Endothelial cell of umbilical vein (primary cell): ENCODE results near the gene AP2B1. TPM values are rescaled to one million over a fixed set of nuclear protein-coding genes. Genes with fewer than 3 reads are reported as not detected.
A peak's percentile ranks its signal among the peaks of the same experiment; 100 is the strongest.

Source experiments
- BruUV-seq: library from RNA; stranded (reverse); fragments of 400-500 nt; replicated peaks from 2 replicates; lab custom pipeline; 2021; lab: Mats Ljungman, UMichigan
- CTCF ChIA-PET: fragments of 300-600, 350-600 bp; sonication (Branson Sonifier 250); formaldehyde crosslinking; loops from one replicate; lab custom pipeline; 2021; ENCODE audit warnings: antibody characterized with exemption, inconsistent platforms; lab: Charles Lee
- POLR2A ChIA-PET: fragments of 300-600, 350-600 bp; sonication (Branson Sonifier 250); formaldehyde crosslinking; loops from one replicate; lab custom pipeline; 2021; ENCODE audit warnings: antibody characterized with exemption, inconsistent platforms; lab: Charles Lee
- DNase-seq: peaks from one replicate; pipeline ENCODE4 v3.0.0-alpha.2; 2011; ENCODE audit warnings: low read depth, low spot score
- FAIRE-seq: peaks from 2 replicates; lab custom pipeline; 2011; peaks lifted over from hg19 to GRCh38; lab: Jason Lieb, UNC
- H2AFZ ChIP-seq: 2 replicates; pipeline ENCODE4 v1.6.0; 2012; ENCODE audit warnings: low read depth, low read length, control low read depth, inconsistent platforms
- H3K27ac ChIP-seq: 2 replicates; pipeline ENCODE4 v1.5.1; 2011; ENCODE audit warnings: low read depth, mild to moderate bottlenecking, control low read depth, low read length, moderate library complexity; ENCODE audit not compliant: insufficient read depth
- H3K27me3 ChIP-seq, 2 experiments: 2 replicates each; pipeline versions ENCODE4 v1.6.0 to v1.6.1; 2011; ENCODE audit warnings: low read length in 2 of 2, mixed read lengths in 1 of 2; ENCODE audit not compliant: control insufficient read depth in 2 of 2, insufficient read depth in 2 of 2
- H3K36me3 ChIP-seq, 2 experiments: 2 replicates in 1 of 2; 3 replicates in 1 of 2; pipeline ENCODE4 v1.5.1; 2011; ENCODE audit warnings: low read length in 2 of 2, mild to moderate bottlenecking in 1 of 2, moderate library complexity in 1 of 2; ENCODE audit not compliant: control insufficient read depth in 2 of 2, insufficient read depth in 2 of 2; ENCODE audit errors: extremely low read depth in 1 of 2
- H3K4me1 ChIP-seq: 3 replicates; pipeline ENCODE4 v1.5.1; 2011; ENCODE audit warnings: mild to moderate bottlenecking, low read length; ENCODE audit not compliant: control insufficient read depth, insufficient read depth; ENCODE audit errors: extremely low read depth
- H3K4me2 ChIP-seq: 2 replicates; pipeline ENCODE4 v1.6.1; 2011; ENCODE audit warnings: low read length, control low read depth, mixed read lengths; ENCODE audit not compliant: insufficient read depth
- H3K4me3 ChIP-seq, 3 experiments: fragments of 200-600 bp in 1 of 3; sonication (generic), shearing (Covaris generic) in 1 of 3; replicated peaks in 1 of 3; 2 replicates each; pipeline ENCODE4 v1.5.1; 2011 to 2016; ENCODE audit warnings: control low read depth in 3 of 3, low read length in 3 of 3, mild to moderate bottlenecking in 2 of 3, inconsistent platforms in 1 of 3, low read depth in 1 of 3, moderate library complexity in 1 of 3; ENCODE audit not compliant: insufficient read depth in 1 of 3
- H3K79me2 ChIP-seq: 2 replicates; pipeline ENCODE4 v1.6.0; 2012; ENCODE audit warnings: low read length, inconsistent platforms; ENCODE audit not compliant: control insufficient read depth, insufficient read depth
- H3K9ac ChIP-seq: replicated peaks from 2 replicates; pipeline ENCODE3; 2011; ENCODE audit warnings: low read length, control low read depth; ENCODE audit not compliant: insufficient read depth; ENCODE audit errors: extremely low read depth
- H3K9me1 ChIP-seq: replicated peaks from 3 replicates; pipeline ENCODE4 v1.6.0; 2011; ENCODE audit warnings: mild to moderate bottlenecking, low read length; ENCODE audit not compliant: control insufficient read depth, insufficient read depth; ENCODE audit errors: extremely low read depth
- H3K9me3 ChIP-seq: replicated peaks from 2 replicates; pipeline ENCODE4 v1.5.1; 2012; ENCODE audit warnings: low read length, inconsistent platforms; ENCODE audit not compliant: control insufficient read depth, insufficient read depth
- H4K20me1 ChIP-seq: replicated peaks from 2 replicates; pipeline ENCODE3; 2011; ENCODE audit warnings: mild to moderate bottlenecking, low read length; ENCODE audit not compliant: control insufficient read depth, insufficient read depth; ENCODE audit errors: extremely low read depth
- EZH2 ChIP-seq: IDR thresholded peaks from 2 replicates; pipeline ENCODE4 v1.6.1; 2012; ENCODE audit warnings: borderline replicate concordance, low read depth, mild to moderate bottlenecking, moderate library complexity, low read length, inconsistent platforms; ENCODE audit not compliant: severe bottlenecking
- FOS ChIP-seq: IDR thresholded peaks from 2 replicates; pipeline ENCODE4 v1.6.1; 2011; ENCODE audit warnings: mild to moderate bottlenecking, low read length, moderate library complexity, borderline replicate concordance; ENCODE audit not compliant: insufficient read depth
- GATA2 ChIP-seq: IDR thresholded peaks from 2 replicates; pipeline ENCODE4 v1.7.0; 2011; ENCODE audit warnings: low read depth, mild to moderate bottlenecking, moderate library complexity, mixed read lengths, low read length; ENCODE audit not compliant: insufficient read length, insufficient read depth
- JUN ChIP-seq: IDR thresholded peaks from 2 replicates; pipeline ENCODE4 v1.6.1; 2011; ENCODE audit warnings: borderline replicate concordance, low read depth; ENCODE audit not compliant: insufficient read length, insufficient read depth
- MAX ChIP-seq: IDR thresholded peaks from 2 replicates; pipeline ENCODE4 v1.6.1; 2011; ENCODE audit not compliant: insufficient read depth, insufficient read length
- MYC ChIP-seq: IDR thresholded peaks from one replicate; pipeline ENCODE4 v1.6.1; 2011; ENCODE audit warnings: mild to moderate bottlenecking, low read depth, low read length
- POLR2A ChIP-seq: IDR thresholded peaks from 2 replicates; pipeline ENCODE4 v1.6.1; 2012; ENCODE audit warnings: low read depth, mild to moderate bottlenecking, control low read depth, low read length
- POLR2AphosphoS5 ChIP-seq: IDR thresholded peaks from 2 replicates; pipeline ENCODE4 v1.6.1; 2012; ENCODE audit warnings: low read depth, mild to moderate bottlenecking, control low read depth, low read length, moderate library complexity; ENCODE audit not compliant: insufficient read depth
- dilution Hi-C: fragments of 300-500 bp; cut with MboI; formaldehyde crosslinking; loops from one replicate; pipeline ENCODE4 v1.15.0; 2019; ENCODE audit warnings: low sequenced_read_pairs; ENCODE audit not compliant: extremely low pct_ligation_motif_present
- intact Hi-C: fragments of 100-400 bp; cut with micrococcal nuclease; formaldehyde crosslinking; loops from one replicate; pipeline ENCODE4 v1.10.0; 2022
- polyA plus RNA-seq, 4 experiments: library from polyadenylated mRNA; depleted of rRNA in 3 of 4; stranded (reverse) in 3 of 4; unstranded in 1 of 4; fragments of >200 nt; gene quantifications; 2 replicates each; pipeline versions ENCODE4 v1.2.1 to v1.2.3, GENCODE V29; 2011 to 2012; ENCODE audit warnings: missing spikeins in 1 of 4
- total RNA-seq: library from RNA; stranded (reverse); gene quantifications from 2 replicates; pipeline ENCODE4 v1.2.3, GENCODE V29; 2021
- TF ChIP-seq, protein P1 (sequence below), 2 donors: IDR thresholded peaks; 1 replicate in 1 of 2; 2 replicates in 1 of 2; pipeline ENCODE4 v1.5.1; 2011; ENCODE audit warnings: low read length in 2 of 2, mild to moderate bottlenecking in 2 of 2, moderate library complexity in 2 of 2, control low read depth in 1 of 2, inconsistent platforms in 1 of 2, low read depth in 1 of 2; ENCODE audit not compliant: insufficient read depth in 1 of 2; ENCODE audit errors: extremely low read depth in 1 of 2

Gene AP2B1
- total and polyA plus RNA-seq, 2 donors (not counting 3 experiments of a cell fraction or from before 2014, with no cell fraction given): 106 to 198 TPM

- H3K9ac ChIP-seq: peak within 1 kb of the TSS; percentile 77
- ChIA-PET CTCF (interaction anchor here (0.5 to 2.2 kb wide), 17 partner anchors 8 to 515 kb away, joined by 3 to 13 read pairs (median 4); partner anchors contain the start of genes AP2B1, RFFL and SLFN12L), POLR2A (interaction anchor here (0.8 to 1.8 kb wide), 3 partner anchors 8 to 10 kb away, joined by 4 to 5 read pairs (median 5); partner anchors contain the start of gene AP2B1)
- BruUV-seq: TSS peak; percentile 88
- H3K27ac ChIP-seq: peak within 1 kb of the TSS; percentile 38
- no peaks in the 10 kb centered on the region for H3K9me3 ChIP-seq
- peak; percentile 93 for FAIRE-seq
- H4K20me1 ChIP-seq: no peaks in the 10 kb centered on the region
- intact Hi-C loops: loop anchor here (1.0 kb wide), 3 partner anchors 9 to 37 kb away; partner anchors contain the start of gene AP2B1
- dilution Hi-C loops: no loop called here
- TF ChIP-seq GATA2: no peak
- TF ChIP-seq POLR2A: peak; percentile 94
- TF ChIP-seq POLR2AphosphoS5: peak; percentile 94
- H3K79me2 ChIP-seq: no peaks in the 10 kb centered on the region
- peak within 1 kb of the TSS; percentile 83 for H3K4me2 ChIP-seq
- peak within 1 kb of the TSS; percentile 71 for H2AFZ ChIP-seq
- peak; percentile 83 for DNase-seq
- no peaks in the 10 kb centered on the region for H3K27me3 ChIP-seq
- peak within 1 kb of the TSS; percentile 60 to 77 (median 64) for H3K4me3 ChIP-seq
- peaks cover 0 to 2% of the 10 kb centered on the region in 2 experiments for H3K36me3 ChIP-seq
- H3K4me1 ChIP-seq: peaks cover 12% of the 10 kb centered on the region
- no peaks in the 10 kb centered on the region for H3K9me1 ChIP-seq
These were observed 8.8 kb upstream of the AP2B1 start, which contains the start of gene PEX12 for GRCh38 chr17:35578197-35578928. Gene PEX12, minus strand, starts transcription at chr17:35578571. Its CDS starts 550 bp downstream, at chr17:35578021.

GRCh38 chr17:35578929-35579432, 8.1 kb upstream of the AP2B1 start:
- Histone ChIP-seq H3K4me2 (peak overlapping the region; percentile 83), H3K27me3 (peaks cover 3% of the 10 kb centered on the region in 2 experiments), H3K9ac (peak overlapping the region; percentile 77), H4K20me1 (no peaks in the 10 kb centered on the region), H3K9me1 (no peaks in the 10 kb centered on the region), H3K79me2 (no peaks in the 10 kb centered on the region), H3K9me3 (no peaks in the 10 kb centered on the region), H3K4me1 (peaks cover 12% of the 10 kb centered on the region), H3K27ac (peak overlapping the region; percentile 38), H3K4me3 (peak overlapping the region; percentile 60 to 77 (median 64)), H3K36me3 (peaks cover 0 to 2% of the 10 kb centered on the region in 2 experiments), H2AFZ (peak overlapping the region; percentile 71)
- ChIA-PET POLR2A (interaction anchor here (0.8 to 1.8 kb wide), 3 partner anchors 8 to 11 kb away, joined by 4 to 5 read pairs (median 5); partner anchors contain the start of gene AP2B1), CTCF (interaction anchor here (0.5 to 2.2 kb wide), 16 partner anchors 8 to 515 kb away, joined by 3 to 13 read pairs (median 4); partner anchors contain the start of genes AP2B1, RFFL and SLFN12L)
- BruUV-seq: TSS peak; percentile 77
- FAIRE-seq (no peak), DNase-seq (no peak)
- dilution Hi-C loops: no loop called here
- intact Hi-C loops: loop anchor here (1.0 kb wide), 3 partner anchors 8 to 38 kb away; partner anchors contain the start of gene AP2B1
- no peak for TF ChIP-seq MYC
- no peak for TF ChIP-seq POLR2A
- TF ChIP-seq MAX: no peak
- no peak for TF ChIP-seq FOS
- TF ChIP-seq, protein P1, sequence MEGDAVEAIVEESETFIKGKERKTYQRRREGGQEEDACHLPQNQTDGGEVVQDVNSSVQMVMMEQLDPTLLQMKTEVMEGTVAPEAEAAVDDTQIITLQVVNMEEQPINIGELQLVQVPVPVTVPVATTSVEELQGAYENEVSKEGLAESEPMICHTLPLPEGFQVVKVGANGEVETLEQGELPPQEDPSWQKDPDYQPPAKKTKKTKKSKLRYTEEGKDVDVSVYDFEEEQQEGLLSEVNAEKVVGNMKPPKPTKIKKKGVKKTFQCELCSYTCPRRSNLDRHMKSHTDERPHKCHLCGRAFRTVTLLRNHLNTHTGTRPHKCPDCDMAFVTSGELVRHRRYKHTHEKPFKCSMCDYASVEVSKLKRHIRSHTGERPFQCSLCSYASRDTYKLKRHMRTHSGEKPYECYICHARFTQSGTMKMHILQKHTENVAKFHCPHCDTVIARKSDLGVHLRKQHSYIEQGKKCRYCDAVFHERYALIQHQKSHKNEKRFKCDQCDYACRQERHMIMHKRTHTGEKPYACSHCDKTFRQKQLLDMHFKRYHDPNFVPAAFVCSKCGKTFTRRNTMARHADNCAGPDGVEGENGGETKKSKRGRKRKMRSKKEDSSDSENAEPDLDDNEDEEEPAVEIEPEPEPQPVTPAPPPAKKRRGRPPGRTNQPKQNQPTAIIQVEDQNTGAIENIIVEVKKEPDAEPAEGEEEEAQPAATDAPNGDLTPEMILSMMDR (IDR thresholded peaks at IDR 0.05; ENCODE audit: extremely low read depth in 1 of 2, insufficient read depth in 1 of 2, low read depth in 1 of 2, low read length in 2 of 2): no peak
- no peak for TF ChIP-seq POLR2AphosphoS5
- TF ChIP-seq GATA2: no peak
- TF ChIP-seq EZH2: no peak
- no peak for TF ChIP-seq JUN
